SK-N-MC (cell line): ENCODE data around the gene KIF23.

Source experiments
- EZH2 ChIP-seq: fragments of 200-600 bp; sonication (generic); IDR thresholded peaks from one replicate; pipeline ENCODE4 v1.6.1; 2017; ENCODE audit warnings: antibody characterized with exemption
- FOXP2 ChIP-seq: optimal IDR thresholded peaks from 2 replicates; pipeline ENCODE3; 2011; ENCODE audit warnings: mild to moderate bottlenecking, moderate library complexity; ENCODE audit not compliant: insufficient read depth; ENCODE audit errors: extremely low read length, control extremely low read depth
- POLR2AphosphoS5 ChIP-seq: IDR thresholded peaks from 2 replicates; pipeline ENCODE4 v1.6.1; 2012; ENCODE audit warnings: mild to moderate bottlenecking, low read depth, low read length, borderline replicate concordance

- TF ChIP-seq POLR2AphosphoS5 (no peak), EZH2 (no peak), FOXP2 (no peak)
Measured at GRCh38 chr15:69444686-69445085, 30.5 kb downstream of the KIF23 start.
